Osteocyte (in vitro differentiated cells): Measurements from ENCODE around the gene RAB9A. TPM values are rescaled to one million over a fixed set of nuclear protein-coding genes. Genes with fewer than 3 reads are reported as not detected.

Experiments used
- DNase-seq: peaks from one replicate; pipeline ENCODE4 v3.0.0; 2021; ENCODE audit warnings: mixed read lengths; ENCODE audit not compliant: unreplicated experiment; ENCODE audit errors: extremely low spot score
- H3K27ac Mint-ChIP-seq: one replicate; pipeline ENCODE4 v1.8.0; 2021; ENCODE audit warnings: mild to moderate bottlenecking, mixed read lengths; ENCODE audit not compliant: unreplicated experiment
- H3K27me3 Mint-ChIP-seq: one replicate; pipeline ENCODE4 v1.8.0; 2021; ENCODE audit warnings: mixed read lengths; ENCODE audit not compliant: unreplicated experiment
- H3K36me3 Mint-ChIP-seq: one replicate; pipeline ENCODE4 v1.8.0; 2021; ENCODE audit warnings: mixed read lengths; ENCODE audit not compliant: unreplicated experiment
- H3K4me1 Mint-ChIP-seq: one replicate; pipeline ENCODE4 v1.8.0; 2021; ENCODE audit warnings: mixed read lengths; ENCODE audit not compliant: unreplicated experiment
- H3K4me3 Mint-ChIP-seq: one replicate; pipeline ENCODE4 v1.8.0; 2021; ENCODE audit warnings: mild to moderate bottlenecking, moderate library complexity, mixed read lengths; ENCODE audit not compliant: unreplicated experiment
- H3K9me3 Mint-ChIP-seq: one replicate; pipeline ENCODE4 v1.8.0; 2021; ENCODE audit warnings: mixed read lengths; ENCODE audit not compliant: unreplicated experiment
- total RNA-seq: library from RNA; stranded (reverse); gene quantifications from 2 replicates; pipeline ENCODE4 v1.2.1, GENCODE V29; 2021
- TF ChIP-seq, protein P1 (sequence below): fragments of 200-600 bp; sonication (generic); IDR thresholded peaks from 2 replicates; pipeline ENCODE4 v1.5.0; 2021; ENCODE audit warnings: antibody characterized with exemption, mild to moderate bottlenecking, moderate library complexity

Gene RAB9A
- total RNA-seq, 1 donor from 2014 or later: 32.9 TPM

DNA sequence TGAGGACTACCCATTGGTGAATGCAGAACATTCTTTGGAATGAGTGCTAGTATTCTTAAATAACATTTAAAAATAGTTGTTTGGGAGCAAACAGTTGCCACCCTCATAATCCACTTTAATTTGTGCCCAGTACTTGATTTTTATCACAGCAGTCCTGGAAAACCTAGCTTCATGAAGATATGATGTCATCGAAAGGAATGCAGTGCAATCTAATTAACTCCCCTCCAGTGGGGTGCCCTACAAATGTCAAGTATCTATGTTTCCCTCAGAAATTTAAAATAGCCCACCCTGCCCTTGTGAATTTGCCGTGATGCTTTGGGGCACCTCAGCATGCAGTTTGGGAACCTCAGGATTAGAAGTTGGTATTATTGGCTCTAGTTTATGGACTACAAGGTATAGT, 5.4 kb downstream of the RAB9A start:
- no peaks in the 10 kb centered on the region for H3K9me3 Mint-ChIP-seq
- no peak overlapping the region for H3K27ac Mint-ChIP-seq
- H3K27me3 Mint-ChIP-seq: no peaks in the 10 kb centered on the region

DNA sequence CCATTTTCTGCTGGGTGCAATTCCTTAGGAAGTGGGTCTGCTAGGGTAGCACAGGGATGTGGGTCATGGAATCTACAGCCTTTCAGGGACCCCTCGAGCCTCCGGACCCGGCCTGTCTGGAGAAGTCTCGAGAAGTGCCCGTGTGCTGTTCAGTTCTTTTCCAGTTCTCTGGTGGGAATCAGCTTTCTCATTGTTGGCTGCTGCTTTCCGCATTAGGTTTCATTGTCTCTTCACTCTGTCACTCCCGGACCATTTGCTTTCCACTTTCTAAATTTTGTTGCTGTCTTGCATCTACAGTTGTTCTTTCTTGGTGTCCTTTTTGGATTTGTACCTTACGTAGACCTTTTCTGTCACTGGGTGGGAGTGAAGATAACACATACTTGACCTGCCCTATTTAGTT, 6.1 kb downstream of the RAB9A start:
- peaks cover 38% of the 10 kb centered on the region for H3K4me1 Mint-ChIP-seq
- H3K27ac Mint-ChIP-seq: peak overlapping the region; percentile 23
- DNase-seq: no peak

More for the DNA sequence above, 5.4 kb downstream of the RAB9A start:
- H3K36me3 Mint-ChIP-seq: no peaks in the 10 kb centered on the region
- no peak overlapping the region for H3K4me3 Mint-ChIP-seq
- no peak for DNase-seq
- TF ChIP-seq, protein P1, sequence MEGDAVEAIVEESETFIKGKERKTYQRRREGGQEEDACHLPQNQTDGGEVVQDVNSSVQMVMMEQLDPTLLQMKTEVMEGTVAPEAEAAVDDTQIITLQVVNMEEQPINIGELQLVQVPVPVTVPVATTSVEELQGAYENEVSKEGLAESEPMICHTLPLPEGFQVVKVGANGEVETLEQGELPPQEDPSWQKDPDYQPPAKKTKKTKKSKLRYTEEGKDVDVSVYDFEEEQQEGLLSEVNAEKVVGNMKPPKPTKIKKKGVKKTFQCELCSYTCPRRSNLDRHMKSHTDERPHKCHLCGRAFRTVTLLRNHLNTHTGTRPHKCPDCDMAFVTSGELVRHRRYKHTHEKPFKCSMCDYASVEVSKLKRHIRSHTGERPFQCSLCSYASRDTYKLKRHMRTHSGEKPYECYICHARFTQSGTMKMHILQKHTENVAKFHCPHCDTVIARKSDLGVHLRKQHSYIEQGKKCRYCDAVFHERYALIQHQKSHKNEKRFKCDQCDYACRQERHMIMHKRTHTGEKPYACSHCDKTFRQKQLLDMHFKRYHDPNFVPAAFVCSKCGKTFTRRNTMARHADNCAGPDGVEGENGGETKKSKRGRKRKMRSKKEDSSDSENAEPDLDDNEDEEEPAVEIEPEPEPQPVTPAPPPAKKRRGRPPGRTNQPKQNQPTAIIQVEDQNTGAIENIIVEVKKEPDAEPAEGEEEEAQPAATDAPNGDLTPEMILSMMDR: no peak
- H3K4me1 Mint-ChIP-seq: peaks cover 38% of the 10 kb centered on the region

DNA sequence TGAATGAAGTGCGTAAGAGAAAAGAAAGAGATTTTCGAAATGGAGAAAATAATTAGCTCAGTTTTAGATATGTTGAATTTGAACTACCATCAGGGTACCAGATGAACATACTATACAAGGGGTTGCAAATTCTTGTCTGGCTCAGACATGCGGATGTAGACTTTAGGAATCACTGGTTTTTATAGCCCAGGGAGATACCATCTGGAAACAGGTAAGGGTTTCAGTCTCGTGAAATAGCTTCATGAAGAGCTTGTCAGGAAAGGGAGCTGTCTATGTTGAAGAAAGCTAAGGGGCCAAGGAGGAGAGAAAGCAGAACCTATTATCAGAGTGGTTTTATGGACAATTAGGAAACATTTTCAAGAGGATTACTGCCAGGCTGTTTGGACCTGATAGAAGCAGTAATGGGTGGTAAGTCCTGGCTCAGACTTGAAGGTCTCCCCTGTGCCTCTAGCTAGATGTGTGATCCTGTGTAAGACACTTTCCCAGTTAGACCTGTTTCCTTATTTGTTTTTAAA, 6.7 kb downstream of the RAB9A start:
- Mint-ChIP-seq H3K4me3 (no peak overlapping the region), H3K27me3 (no peaks in the 10 kb centered on the region), H3K4me1 (peaks cover 33% of the 10 kb centered on the region), H3K27ac (no peak overlapping the region), H3K36me3 (no peaks in the 10 kb centered on the region), H3K9me3 (no peaks in the 10 kb centered on the region)
- TF ChIP-seq, protein P1: no peak
- DNase-seq: no peak

More for the DNA sequence above, 6.1 kb downstream of the RAB9A start:
- H3K4me3 Mint-ChIP-seq: no peak overlapping the region
- H3K9me3 Mint-ChIP-seq: no peaks in the 10 kb centered on the region
- no peaks in the 10 kb centered on the region for H3K27me3 Mint-ChIP-seq
- H3K36me3 Mint-ChIP-seq: no peaks in the 10 kb centered on the region
- TF ChIP-seq, protein P1: no peak

DNA sequence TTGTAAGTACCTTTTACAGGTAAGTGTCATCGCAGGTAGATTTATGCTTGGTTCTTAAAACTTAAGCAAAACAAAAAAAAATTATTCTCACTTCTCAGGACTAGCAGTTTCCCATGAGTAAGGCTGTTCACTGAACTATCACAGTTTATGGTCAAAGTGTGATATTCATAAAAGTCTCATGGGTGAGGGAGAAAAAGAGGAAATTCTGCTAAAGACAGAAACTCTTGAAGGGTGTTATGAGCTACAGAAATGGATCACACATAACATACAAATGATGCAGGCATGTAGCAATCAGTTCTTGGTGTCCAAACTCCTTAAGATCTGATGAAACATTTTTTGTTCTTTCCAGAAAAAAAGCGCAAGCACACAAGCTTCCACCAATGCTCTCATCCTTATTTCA, 8.5 kb downstream of the RAB9A start:
- Mint-ChIP-seq H3K4me3 (no peak overlapping the region), H3K36me3 (no peaks in the 10 kb centered on the region), H3K4me1 (peaks cover 26% of the 10 kb centered on the region), H3K27ac (no peak overlapping the region), H3K9me3 (no peaks in the 10 kb centered on the region), H3K27me3 (no peaks in the 10 kb centered on the region)
- no peak for DNase-seq
- TF ChIP-seq, protein P1: no peak

DNA sequence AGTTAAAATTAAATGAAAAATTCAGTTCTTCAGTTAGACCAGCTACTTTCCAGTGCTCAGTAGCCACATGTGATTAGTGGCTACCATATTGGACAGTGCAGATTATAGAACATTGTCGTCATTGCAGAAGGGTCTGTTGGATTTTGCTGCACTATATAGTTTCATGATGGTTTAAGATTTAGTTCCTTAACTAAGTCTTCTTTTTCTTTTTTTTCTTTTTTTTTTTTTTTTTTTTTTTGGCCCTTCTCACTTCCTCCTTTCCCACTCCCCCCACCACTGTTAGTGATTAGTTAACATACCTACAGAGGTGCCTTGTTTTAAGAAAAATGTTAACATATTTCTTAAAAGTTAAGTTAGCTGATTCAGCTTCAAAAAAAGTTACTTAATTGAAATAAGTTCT, 9.0 kb downstream of the RAB9A start:
- no peak for DNase-seq
- Mint-ChIP-seq H3K4me1 (peaks cover 21% of the 10 kb centered on the region), H3K36me3 (no peaks in the 10 kb centered on the region), H3K27me3 (no peaks in the 10 kb centered on the region), H3K4me3 (no peak overlapping the region), H3K9me3 (no peaks in the 10 kb centered on the region), H3K27ac (no peak overlapping the region)
- TF ChIP-seq, protein P1: no peak
